ENCODE results near the gene ATP10B.

DNA sequence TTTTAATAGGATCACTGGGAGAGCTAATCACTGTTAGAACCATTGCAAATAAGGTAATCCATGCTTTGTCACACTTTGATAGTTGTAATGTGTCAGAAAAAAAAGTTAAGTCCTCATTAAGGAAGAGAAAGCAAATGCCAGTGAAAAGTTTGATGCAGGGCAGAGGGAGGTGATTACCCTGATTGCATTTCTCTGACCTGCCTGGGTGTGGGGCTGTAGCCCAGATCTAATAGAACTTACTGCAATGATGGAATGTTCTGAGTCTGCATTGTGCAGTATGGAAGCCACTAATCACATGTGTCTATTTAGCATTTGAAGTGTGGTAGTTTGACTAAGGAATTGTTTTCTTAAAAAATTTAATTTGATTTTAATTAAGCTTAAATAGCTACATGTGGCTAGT is 202.7 kb downstream of the ATP10B start:
- TF ChIP-seq, protein P1, sequence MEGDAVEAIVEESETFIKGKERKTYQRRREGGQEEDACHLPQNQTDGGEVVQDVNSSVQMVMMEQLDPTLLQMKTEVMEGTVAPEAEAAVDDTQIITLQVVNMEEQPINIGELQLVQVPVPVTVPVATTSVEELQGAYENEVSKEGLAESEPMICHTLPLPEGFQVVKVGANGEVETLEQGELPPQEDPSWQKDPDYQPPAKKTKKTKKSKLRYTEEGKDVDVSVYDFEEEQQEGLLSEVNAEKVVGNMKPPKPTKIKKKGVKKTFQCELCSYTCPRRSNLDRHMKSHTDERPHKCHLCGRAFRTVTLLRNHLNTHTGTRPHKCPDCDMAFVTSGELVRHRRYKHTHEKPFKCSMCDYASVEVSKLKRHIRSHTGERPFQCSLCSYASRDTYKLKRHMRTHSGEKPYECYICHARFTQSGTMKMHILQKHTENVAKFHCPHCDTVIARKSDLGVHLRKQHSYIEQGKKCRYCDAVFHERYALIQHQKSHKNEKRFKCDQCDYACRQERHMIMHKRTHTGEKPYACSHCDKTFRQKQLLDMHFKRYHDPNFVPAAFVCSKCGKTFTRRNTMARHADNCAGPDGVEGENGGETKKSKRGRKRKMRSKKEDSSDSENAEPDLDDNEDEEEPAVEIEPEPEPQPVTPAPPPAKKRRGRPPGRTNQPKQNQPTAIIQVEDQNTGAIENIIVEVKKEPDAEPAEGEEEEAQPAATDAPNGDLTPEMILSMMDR (conservative IDR thresholded peaks at IDR 0.05; ENCODE audit: low read length): peak; percentile 64
- TF ChIP-seq EZH2phosphoT487 (IDR thresholded peaks at IDR 0.05; ENCODE audit: borderline replicate concordance, low read depth, low read length): no peak
